Measurements from ENCODE around the gene LSMEM2.
"Not testable (repeated sequence)": the region's sequence is repeated elsewhere in the genome, so short reads cannot be mapped to it uniquely, and the experiment has no call there.

Gene LSMEM2

DNA sequence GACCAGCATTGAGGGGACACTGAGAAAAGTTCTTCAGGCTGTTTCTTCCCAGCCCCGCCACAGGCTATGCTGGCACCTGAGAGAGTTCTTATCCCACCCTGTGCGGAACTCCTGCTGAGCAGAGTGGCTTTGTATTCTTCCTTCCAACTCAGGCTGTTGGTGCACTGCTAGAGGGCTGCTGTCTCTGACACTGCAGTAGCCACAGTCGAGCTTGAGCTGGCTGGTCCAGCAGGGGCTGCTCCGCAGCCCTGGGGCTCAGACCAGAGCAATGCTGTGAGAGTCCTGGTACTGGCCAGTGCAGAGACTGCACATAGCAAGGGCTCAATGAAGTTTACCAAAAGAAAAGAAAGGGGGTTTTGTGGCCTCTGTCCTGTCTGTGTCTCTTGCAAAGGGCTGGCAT is 39.2 kb upstream of the LSMEM2 start:
- Mint-ChIP-seq H3K27ac (ENCODE audit: low read depth) (peak overlapping the region; percentile 88), H3K36me3 (ENCODE audit: insufficient read depth) (peaks cover 36% of the 10 kb centered on the region), H3K27me3 (no peaks in the 10 kb centered on the region), H3K9me3 (no peaks in the 10 kb centered on the region), H3K4me1 (peaks cover 69% of the 10 kb centered on the region), H3K4me3 (peak overlapping the region; percentile 99)
- ATAC-seq (replicated peaks; ENCODE audit: extremely low read depth, poor library complexity, severe bottlenecking) (no peak), DNase-seq (ENCODE audit: low spot score in 2 of 2) (no peak)

DNA sequence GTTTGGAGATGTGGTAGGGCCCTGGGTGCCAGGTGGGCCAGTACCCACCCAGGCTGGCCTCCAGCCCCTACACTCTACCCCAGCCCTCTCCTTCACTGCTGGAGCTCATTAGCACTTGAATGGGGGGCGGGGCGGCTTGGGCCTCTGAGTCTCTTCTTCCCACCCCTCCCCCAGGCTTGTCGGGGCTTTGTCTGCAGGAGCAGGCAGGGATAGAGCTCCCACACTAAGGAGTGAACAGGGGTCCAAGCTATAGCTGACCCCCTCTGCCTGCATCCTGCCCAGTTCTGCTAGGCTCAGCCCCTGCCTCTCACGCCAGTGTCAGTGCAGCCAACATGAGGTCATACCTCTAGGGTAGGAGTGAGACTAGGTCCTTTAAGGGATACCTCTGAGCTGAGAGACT is 37.7 kb upstream of the LSMEM2 start:
- DNase-seq (ENCODE audit: low spot score in 2 of 2): no peak
- peaks cover 75% of the 10 kb centered on the region for H3K4me1 Mint-ChIP-seq
- peaks cover 40% of the 10 kb centered on the region for H3K36me3 Mint-ChIP-seq (ENCODE audit: insufficient read depth)
- H3K27ac Mint-ChIP-seq (ENCODE audit: low read depth): peak overlapping the region; percentile 88
- peak overlapping the region; percentile 80 for H3K4me3 Mint-ChIP-seq
- H3K27me3 Mint-ChIP-seq: no peaks in the 10 kb centered on the region
- no peaks in the 10 kb centered on the region for H3K9me3 Mint-ChIP-seq
- ATAC-seq (replicated peaks; ENCODE audit: extremely low read depth, poor library complexity, severe bottlenecking): no peak

DNA sequence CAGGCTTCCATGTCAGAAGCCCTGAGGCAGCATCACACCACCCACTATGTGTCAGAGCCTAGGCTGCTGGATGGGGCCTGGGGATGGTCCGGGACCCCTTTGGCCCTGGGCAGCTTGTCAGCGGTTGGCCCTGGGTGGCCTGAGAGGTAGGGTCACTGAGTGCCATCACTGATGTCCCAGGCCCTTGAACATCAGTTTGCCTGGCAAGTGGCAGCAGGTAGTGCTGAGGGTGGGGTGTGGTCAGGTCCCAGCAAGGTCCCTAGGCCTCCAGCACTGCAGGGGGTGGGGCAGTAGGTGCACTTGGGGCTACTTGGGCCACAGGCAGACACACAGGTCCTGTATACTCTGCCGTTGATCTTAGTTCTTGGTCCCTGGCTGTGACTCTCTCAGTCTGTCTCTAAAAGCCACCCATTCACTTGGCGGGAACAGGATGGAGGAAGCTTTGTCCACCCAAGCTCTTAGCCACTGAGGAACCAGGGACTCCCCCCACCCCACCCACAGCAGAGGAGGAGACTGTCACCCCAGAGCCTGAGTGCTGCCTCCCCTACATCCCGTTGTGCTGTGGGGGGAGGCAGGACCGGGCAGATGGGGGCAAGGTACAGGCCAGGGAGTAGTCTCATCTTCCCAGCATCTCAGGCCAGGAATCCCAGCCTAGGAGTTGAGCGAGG is 37.0 kb upstream of the LSMEM2 start:
- no peak for ATAC-seq (replicated peaks; ENCODE audit: extremely low read depth, poor library complexity, severe bottlenecking)
- H3K4me1 Mint-ChIP-seq: peaks cover 80% of the 10 kb centered on the region
- H3K27me3 Mint-ChIP-seq: no peaks in the 10 kb centered on the region
- H3K4me3 Mint-ChIP-seq: peak overlapping the region; percentile 80
- H3K27ac Mint-ChIP-seq (ENCODE audit: low read depth): peak overlapping the region; percentile 88
- H3K36me3 Mint-ChIP-seq (ENCODE audit: insufficient read depth): peaks cover 42% of the 10 kb centered on the region
- no peaks in the 10 kb centered on the region for H3K9me3 Mint-ChIP-seq
- DNase-seq (ENCODE audit: low spot score in 2 of 2): no peak

GRCh38 chr3:50242381-50242770 is 36.5 kb upstream of the LSMEM2 start:
- H3K27me3 Mint-ChIP-seq: no peaks in the 10 kb centered on the region
- H3K36me3 Mint-ChIP-seq (ENCODE audit: insufficient read depth): peaks cover 41% of the 10 kb centered on the region
- H3K9me3 Mint-ChIP-seq: no peaks in the 10 kb centered on the region
- no peak for DNase-seq (ENCODE audit: low spot score in 2 of 2)
- H3K27ac Mint-ChIP-seq (ENCODE audit: low read depth): peak overlapping the region; percentile 88
- ATAC-seq (replicated peaks; ENCODE audit: extremely low read depth, poor library complexity, severe bottlenecking): no peak
- peaks cover 80% of the 10 kb centered on the region for H3K4me1 Mint-ChIP-seq
- peak overlapping the region; percentile 80 for H3K4me3 Mint-ChIP-seq

GRCh38 chr3:50242851-50243542 is 35.9 kb upstream of the LSMEM2 start:
- no peaks in the 10 kb centered on the region for H3K9me3 Mint-ChIP-seq
- peak overlapping the region; percentile 80 for H3K4me3 Mint-ChIP-seq
- DNase-seq (ENCODE audit: low spot score in 2 of 2) (peak in 1 of 2 donors; percentile 19), ATAC-seq (replicated peaks; ENCODE audit: extremely low read depth, poor library complexity, severe bottlenecking) (no peak)
- peak overlapping the region; percentile 88 for H3K27ac Mint-ChIP-seq (ENCODE audit: low read depth)
- H3K36me3 Mint-ChIP-seq (ENCODE audit: insufficient read depth): peaks cover 37% of the 10 kb centered on the region
- H3K4me1 Mint-ChIP-seq: peaks cover 79% of the 10 kb centered on the region
- no peaks in the 10 kb centered on the region for H3K27me3 Mint-ChIP-seq

DNA sequence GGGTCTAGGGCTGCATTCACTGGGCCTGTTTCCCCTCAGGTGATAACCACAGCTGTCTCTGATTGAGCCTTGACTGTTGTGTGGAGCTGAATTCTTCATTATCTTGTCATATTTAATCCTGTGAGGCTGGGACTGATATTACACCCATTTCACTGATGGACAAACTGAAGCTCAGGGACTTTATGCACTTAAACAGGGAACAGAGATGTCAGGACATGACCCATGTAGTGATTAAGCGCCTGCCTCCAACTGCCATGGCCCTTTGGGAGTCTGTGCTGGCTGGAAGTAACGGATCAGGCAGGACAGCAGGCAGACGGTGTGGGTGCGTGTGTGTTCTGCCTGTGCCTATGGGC is 35.4 kb upstream of the LSMEM2 start:
- DNase-seq (ENCODE audit: low spot score in 2 of 2) (no peak), ATAC-seq (replicated peaks; ENCODE audit: extremely low read depth, poor library complexity, severe bottlenecking) (no peak)
- Mint-ChIP-seq H3K4me1 (peaks cover 78% of the 10 kb centered on the region), H3K27ac (ENCODE audit: low read depth) (peak overlapping the region; percentile 88), H3K9me3 (no peaks in the 10 kb centered on the region), H3K4me3 (peak overlapping the region; percentile 80), H3K27me3 (no peaks in the 10 kb centered on the region), H3K36me3 (ENCODE audit: insufficient read depth) (peaks cover 34% of the 10 kb centered on the region)

DNA sequence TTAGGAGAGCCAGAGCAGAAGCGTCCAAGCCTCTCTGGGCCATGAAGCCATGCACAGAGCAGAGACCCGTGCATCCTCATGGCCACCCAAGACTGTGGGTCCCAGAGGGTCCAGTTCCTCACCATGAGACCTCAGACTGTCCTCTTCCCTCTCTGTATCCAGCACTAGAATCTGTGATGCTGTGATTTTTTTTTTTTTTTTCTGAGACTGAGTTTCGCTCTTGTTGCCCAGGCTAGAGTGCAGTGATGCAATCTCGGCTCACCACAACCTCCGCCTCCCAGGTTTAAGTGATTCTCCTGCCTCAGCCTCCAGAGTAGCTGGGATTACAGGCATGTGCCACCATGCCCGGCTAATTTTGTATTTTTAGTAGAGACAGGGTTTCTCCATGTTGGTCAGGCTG is 34.1 kb upstream of the LSMEM2 start:
- peak overlapping the region; percentile 79 for H3K4me3 Mint-ChIP-seq
- not testable (repeated sequence) for H3K9me3 Mint-ChIP-seq; H3K27me3 Mint-ChIP-seq; DNase-seq (ENCODE audit: low spot score in 2 of 2); ATAC-seq (replicated peaks; ENCODE audit: extremely low read depth, poor library complexity, severe bottlenecking); H3K27ac Mint-ChIP-seq (ENCODE audit: low read depth)
- peaks cover 35% of the 10 kb centered on the region for H3K36me3 Mint-ChIP-seq (ENCODE audit: insufficient read depth)
- peaks cover 67% of the 10 kb centered on the region for H3K4me1 Mint-ChIP-seq

GRCh38 chr3:50245251-50245745 is 33.6 kb upstream of the LSMEM2 start:
- H3K4me1 Mint-ChIP-seq: peaks cover 66% of the 10 kb centered on the region
- peak overlapping the region; percentile 91 for H3K27ac Mint-ChIP-seq (ENCODE audit: low read depth)
- no peak for DNase-seq (ENCODE audit: low spot score in 2 of 2)
- no peaks in the 10 kb centered on the region for H3K9me3 Mint-ChIP-seq
- peaks cover 35% of the 10 kb centered on the region for H3K36me3 Mint-ChIP-seq (ENCODE audit: insufficient read depth)
- H3K4me3 Mint-ChIP-seq: peak overlapping the region; percentile 79
- ATAC-seq (replicated peaks; ENCODE audit: extremely low read depth, poor library complexity, severe bottlenecking): no peak
- no peaks in the 10 kb centered on the region for H3K27me3 Mint-ChIP-seq

GRCh38 chr3:50245831-50246516 is 32.9 kb upstream of the LSMEM2 start:
- ATAC-seq (replicated peaks; ENCODE audit: extremely low read depth, poor library complexity, severe bottlenecking) (peak; percentile 91), DNase-seq (ENCODE audit: low spot score in 2 of 2) (peak; percentile 90 to 98)
- Mint-ChIP-seq H3K27ac (ENCODE audit: low read depth) (peak overlapping the region; percentile 91), H3K4me3 (peak overlapping the region; percentile 79), H3K27me3 (no peaks in the 10 kb centered on the region), H3K36me3 (ENCODE audit: insufficient read depth) (peaks cover 41% of the 10 kb centered on the region), H3K9me3 (no peaks in the 10 kb centered on the region), H3K4me1 (peaks cover 71% of the 10 kb centered on the region)

- no peaks in the 10 kb centered on the region for H3K9me3 Mint-ChIP-seq
- ATAC-seq (replicated peaks; ENCODE audit: extremely low read depth, poor library complexity, severe bottlenecking) (peak; percentile 87), DNase-seq (ENCODE audit: low spot score in 2 of 2) (peak; percentile 51 to 69)
- H3K27me3 Mint-ChIP-seq: no peaks in the 10 kb centered on the region
- peak overlapping the region; percentile 79 for H3K4me3 Mint-ChIP-seq
- H3K36me3 Mint-ChIP-seq (ENCODE audit: insufficient read depth): peaks cover 44% of the 10 kb centered on the region
- H3K27ac Mint-ChIP-seq (ENCODE audit: low read depth): peak overlapping the region; percentile 91
- H3K4me1 Mint-ChIP-seq: peaks cover 70% of the 10 kb centered on the region
Measured at GRCh38 chr3:50246517-50246954, 32.4 kb upstream of the LSMEM2 start.

GRCh38 chr3:50248387-50248786 is 30.5 kb upstream of the LSMEM2 start:
- H3K27me3 Mint-ChIP-seq: no peaks in the 10 kb centered on the region
- no peaks in the 10 kb centered on the region for H3K9me3 Mint-ChIP-seq
- peaks cover 56% of the 10 kb centered on the region for H3K4me1 Mint-ChIP-seq
- peaks cover 56% of the 10 kb centered on the region for H3K36me3 Mint-ChIP-seq (ENCODE audit: insufficient read depth)
- peak overlapping the region; percentile 78 for H3K27ac Mint-ChIP-seq (ENCODE audit: low read depth)
- DNase-seq (ENCODE audit: low spot score in 2 of 2) (no peak), ATAC-seq (replicated peaks; ENCODE audit: extremely low read depth, poor library complexity, severe bottlenecking) (no peak)
- peak overlapping the region; percentile 56 for H3K4me3 Mint-ChIP-seq

DNA sequence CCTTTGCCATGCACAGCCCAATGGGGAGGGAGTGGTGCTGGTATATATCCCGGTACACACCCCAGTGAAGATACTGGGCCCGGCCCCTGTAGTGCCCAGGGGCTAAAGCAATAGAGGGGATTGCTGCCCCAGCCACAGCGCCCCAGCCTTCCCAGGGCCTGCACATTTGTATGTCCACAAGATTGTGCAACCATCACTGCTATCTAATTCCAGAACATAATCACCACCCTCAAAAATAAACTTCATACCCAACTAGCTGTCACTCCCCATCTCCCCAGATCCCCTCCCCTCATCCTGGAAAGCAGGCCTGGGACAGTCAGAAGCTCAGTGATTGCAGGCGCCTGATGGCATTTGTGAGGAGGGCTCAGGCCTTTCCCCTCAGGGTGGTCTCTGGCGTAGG is 29.4 kb upstream of the LSMEM2 start:
- no peak for DNase-seq (ENCODE audit: low spot score in 2 of 2)
- Mint-ChIP-seq H3K9me3 (no peaks in the 10 kb centered on the region), H3K27me3 (no peaks in the 10 kb centered on the region), H3K4me1 (peaks cover 57% of the 10 kb centered on the region), H3K27ac (ENCODE audit: low read depth) (peak overlapping the region; percentile 78), H3K4me3 (no peak overlapping the region), H3K36me3 (ENCODE audit: insufficient read depth) (peaks cover 52% of the 10 kb centered on the region)
- no peak for ATAC-seq (replicated peaks; ENCODE audit: extremely low read depth, poor library complexity, severe bottlenecking)
